Stimulated activated CD8-positive, alpha-beta memory T cell treated with anti-CD3 and anti-CD28 coated beads, Interleukin-12 subunit alpha, Interleukin-12 subunit beta, amount 100 ng/mL, for 24 hours (primary cell): ENCODE results near the gene DNAAF6.
"Not testable (repeated sequence)": the region's sequence is repeated elsewhere in the genome, so short reads cannot be mapped to it uniquely, and the experiment has no call there.

Experiments used
- DNase-seq: peaks from one replicate; pipeline ENCODE4 v3.0.0-alpha.2; 2020; ENCODE audit errors: extremely low read depth

DNAAF6 gene

DNA sequence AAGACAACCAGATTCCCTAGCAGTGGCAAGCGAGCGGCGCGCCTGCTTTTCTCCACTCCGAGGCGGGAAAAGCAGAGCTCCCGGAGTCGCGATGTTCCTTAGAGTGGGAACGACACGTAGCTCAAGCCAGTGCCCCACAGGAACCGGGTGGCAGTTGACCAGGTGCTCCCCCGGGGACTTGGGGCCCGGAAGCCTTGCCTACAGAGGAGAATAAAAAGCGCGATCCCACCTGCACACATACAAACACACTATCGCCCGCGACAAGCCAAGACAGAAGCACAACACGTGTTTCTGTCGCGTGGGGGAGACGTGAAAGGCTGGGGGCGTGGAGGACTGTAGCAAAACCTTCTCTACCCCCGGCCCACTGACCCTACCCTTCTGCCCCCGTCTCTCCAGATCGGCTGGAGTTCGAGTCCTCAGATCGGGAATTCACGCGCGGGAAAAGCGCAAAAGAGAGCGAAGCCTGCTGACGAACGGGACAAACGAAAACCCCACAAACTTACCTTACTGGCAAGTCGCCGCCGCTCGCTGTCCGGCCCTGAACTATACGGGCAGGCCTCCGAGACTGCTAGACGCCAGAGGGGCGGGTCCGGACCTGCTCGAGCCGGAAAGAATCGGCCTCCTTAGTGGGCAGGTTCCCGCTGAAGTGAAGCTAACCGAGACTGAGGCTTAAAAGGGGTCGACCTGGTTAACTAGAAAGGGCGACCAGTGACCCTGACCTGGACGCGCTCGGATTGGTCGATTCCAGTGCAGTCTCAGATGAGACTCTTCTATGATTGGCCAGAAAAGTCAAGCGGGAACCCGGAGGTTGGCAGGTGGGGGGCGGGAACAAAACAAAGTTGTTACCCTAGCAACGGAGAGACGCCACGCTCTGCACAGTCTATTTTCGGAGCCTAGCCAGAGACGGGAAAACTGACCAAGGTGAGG lies at the start of gene DNAAF6, which contains the start of gene NUP62CL:
TSS of gene DNAAF6 (plus strand) at position 842 of the 927 bp plus-strand sequence. CDS start 6,265 bp downstream, outside the sequence.
TSS of gene NUP62CL (minus strand) at position 664 of the 927 bp plus-strand sequence. CDS start 31,287 bp downstream, outside the sequence.
- DNase-seq = peak; percentile 22

GRCh38 chrX:107157618-107158017 lies 48.8 kb upstream of the DNAAF6 start:
- DNase-seq = not testable (repeated sequence)

DNA sequence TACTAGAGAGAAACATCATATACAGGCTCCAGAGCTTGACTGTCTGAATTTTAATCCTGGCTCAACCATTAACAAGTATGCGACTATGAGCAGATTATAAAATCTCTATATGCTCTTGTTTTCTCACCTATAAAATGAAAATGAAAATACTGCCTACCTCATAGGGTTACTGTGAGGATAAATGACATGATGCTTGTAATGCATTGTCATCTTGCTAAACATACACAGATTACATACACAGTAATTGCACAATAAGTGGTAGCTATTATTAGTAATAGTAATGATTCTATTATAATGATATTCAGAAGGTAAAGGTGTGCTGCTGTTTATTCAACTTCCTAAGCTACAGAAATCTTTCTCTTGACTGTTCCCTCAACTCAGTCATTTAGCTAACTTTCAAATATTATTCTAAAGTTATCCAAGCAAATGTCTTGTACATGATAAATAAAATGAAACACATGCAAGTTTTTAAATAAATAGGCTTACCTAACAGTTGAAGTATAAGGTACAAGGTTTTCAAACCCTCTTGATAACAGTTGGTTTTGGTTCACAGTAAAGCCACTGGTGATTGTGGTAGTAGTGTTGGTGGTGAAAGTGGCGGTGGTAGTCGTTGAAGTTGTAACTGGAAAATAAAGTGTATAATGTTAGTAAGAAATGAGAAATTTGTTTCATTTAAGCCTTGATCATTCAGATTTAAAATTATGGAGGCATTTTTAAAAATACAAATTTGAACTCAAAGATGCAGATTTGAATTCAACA lies 39.1 kb upstream of the DNAAF6 start:
- DNase-seq = no peak

DNA sequence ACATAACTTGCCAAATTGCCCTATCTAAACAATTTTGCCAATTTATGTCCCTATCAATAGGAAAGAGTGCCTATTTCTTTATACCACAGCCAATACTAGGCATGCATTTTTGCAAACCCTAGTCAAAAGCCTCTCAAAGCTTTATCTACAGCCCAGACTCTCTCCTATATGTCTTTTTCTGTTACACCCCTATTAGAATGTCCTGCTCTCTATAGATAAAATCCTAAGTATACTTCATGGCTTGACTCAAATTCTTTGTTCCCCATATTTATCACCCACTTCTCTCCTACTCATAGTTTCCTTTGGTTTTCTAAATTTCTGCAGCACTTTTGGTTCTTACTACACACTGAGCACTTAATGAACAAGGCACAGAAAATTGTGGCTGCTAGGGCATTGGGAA lies 38.2 kb upstream of the DNAAF6 start:
- no peak for DNase-seq

- no peak for DNase-seq
These were observed 37.7 kb upstream of the DNAAF6 start for GRCh38 chrX:107168712-107169111.

DNA sequence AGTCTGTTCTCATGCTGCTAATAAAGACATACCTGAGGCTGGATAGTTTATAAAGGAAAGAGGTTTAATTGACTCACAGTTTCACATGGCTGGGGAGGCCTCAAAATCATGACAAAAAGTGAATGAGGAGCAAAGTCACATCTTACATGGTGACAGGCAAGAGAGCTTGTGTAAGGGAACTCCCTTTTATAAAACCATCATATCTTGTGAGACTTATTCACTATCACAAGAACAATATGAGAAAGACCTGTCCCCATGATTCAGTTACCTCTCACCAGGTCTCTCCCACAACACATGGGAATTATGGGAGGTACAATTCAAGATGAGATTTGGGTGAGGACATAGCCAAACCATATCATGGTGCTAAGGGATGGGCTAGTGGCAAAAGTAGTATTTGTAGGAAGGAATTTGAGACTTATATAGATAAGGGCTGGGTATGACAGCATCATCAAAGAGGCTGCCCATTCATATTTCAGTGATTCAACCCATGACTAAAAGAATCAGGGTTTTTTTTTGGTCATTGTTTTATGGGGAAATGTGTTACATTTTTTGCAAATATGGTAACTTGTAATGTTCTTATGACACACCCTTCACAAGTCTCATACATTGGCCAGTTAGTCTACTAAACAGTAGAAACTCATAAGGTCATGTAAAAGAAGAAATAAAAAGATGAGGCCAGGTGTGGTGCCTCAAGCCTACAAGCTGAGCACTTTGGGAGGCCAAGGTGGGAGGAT lies 34.9 kb upstream of the DNAAF6 start:
- no peak for DNase-seq

DNA sequence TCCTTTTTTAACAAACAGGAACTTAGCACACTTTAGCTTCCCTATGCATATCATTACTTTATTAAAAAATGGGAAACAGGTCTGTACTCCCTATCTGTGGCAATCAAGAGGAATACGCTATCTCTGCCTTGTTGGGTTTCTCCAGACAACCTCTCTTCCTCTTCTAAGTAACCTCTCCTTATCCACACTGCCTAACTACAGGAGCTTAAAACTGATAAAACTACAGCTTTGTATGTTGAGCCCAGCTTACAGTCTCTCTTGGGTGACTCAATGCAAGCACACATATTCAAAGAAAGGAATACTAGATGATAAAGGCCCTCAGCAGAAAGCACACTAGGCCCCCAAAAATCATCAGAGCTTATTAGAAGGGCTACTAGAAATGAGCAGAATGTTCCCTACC lies 9.1 kb upstream of the DNAAF6 start:
- no peak for DNase-seq

DNA sequence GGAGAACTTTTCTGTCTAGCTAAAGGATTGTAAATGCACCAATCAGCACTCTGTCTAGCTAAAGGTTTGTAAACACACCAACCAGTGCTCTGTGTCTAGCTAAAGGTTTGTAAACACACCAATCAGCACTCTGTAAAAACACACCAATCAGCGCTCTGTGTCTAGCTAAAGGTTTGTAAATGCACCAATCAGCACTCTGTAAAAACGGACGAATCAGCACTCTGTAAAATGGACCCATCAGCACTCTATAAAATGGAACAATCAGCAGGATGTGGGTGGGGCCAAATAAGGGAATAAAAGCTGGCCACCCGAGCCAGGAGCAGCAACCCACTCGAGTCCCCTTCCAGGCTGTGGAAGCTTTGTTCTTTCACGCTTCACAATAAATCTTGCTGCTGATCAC lies 8.3 kb upstream of the DNAAF6 start:
- not testable (repeated sequence) for DNase-seq

DNA sequence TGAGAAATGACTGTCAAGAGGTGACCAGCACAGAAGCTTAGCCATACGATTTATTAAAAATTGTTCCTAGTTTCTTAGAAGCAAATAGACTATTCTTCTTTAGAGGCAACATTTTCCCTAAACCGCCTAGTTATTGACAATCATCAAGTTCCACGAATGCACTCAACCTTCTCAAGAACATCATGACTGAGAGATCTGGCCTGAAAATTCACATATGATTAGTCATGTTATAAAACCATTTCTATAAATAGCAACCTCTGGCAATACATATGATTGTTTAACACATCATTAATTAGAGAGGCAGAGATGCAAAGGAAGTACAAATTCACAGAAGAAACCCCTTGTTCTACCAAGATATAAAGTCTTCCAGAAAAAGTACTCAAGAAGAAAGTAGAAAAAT lies 6.9 kb upstream of the DNAAF6 start:
- DNase-seq = no peak

DNA sequence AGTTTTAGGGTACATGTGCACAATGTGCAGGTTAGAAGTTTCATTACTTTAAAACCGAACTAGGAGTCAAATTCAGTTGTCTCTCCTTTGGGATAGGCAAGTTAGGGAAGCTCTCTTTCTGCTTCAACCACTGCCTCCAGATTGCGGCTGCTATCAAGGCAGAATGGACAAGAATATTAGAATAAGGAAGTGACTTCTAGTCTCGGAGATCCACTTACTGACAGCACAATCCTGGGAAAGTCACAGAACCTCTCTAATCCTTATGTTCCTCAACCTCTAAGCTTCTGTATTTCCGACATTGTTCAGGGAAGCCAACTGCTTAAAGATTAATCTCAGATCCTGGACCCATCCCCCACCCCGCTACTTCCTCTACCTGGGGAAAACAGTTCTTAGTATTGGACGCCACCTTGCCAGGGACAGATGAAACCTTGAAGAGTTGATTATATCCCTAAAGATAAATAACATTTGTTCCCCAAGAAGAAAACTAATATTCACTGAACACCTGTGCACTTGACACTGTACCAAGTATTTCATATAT lies 2.3 kb upstream of the DNAAF6 start:
- DNase-seq = no peak

DNA sequence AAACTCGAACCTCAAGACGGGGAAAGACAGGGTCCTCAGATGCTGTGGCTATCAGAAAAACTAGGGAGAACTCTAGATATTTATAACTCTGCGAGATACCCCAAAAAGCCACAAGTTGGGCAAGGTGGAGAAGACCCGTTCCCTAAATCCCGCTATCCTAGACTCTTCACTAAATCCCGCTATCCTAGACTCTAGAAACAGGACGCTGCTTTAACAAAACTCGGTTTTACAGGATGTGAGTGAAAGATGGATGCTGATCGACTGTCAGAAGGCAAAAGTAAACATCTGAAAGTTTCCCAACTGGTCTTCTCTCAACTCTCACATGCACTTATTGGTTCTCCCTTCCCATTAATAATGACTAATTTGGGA lies 270 bp downstream of the DNAAF6 start:
- no peak for DNase-seq

GRCh38 chrX:107207089-107207488 lies 678 bp downstream of the DNAAF6 start:
- no peak for DNase-seq

GRCh38 chrX:107207943-107208342 lies 1.5 kb downstream of the DNAAF6 start:
- DNase-seq = no peak

DNA sequence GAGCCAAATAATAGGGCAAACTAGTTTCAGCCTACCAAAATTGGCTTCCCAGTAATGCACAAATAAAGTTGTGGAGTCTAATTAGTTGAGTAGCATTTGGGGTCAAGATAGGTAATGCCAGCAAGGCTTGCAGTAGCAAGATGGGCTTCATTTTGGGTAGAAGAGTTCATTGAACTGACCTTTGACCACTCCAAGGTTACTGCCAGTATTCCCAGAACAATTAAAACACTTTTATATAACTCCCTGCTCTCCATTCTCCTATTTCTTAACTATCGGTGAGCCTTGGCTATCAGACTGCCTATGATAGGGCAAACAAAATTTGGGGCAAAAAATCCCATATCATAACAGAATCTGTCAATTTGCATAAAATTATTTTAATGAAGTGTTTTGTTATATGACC lies 7.1 kb downstream of the DNAAF6 start:
- no peak for DNase-seq

DNA sequence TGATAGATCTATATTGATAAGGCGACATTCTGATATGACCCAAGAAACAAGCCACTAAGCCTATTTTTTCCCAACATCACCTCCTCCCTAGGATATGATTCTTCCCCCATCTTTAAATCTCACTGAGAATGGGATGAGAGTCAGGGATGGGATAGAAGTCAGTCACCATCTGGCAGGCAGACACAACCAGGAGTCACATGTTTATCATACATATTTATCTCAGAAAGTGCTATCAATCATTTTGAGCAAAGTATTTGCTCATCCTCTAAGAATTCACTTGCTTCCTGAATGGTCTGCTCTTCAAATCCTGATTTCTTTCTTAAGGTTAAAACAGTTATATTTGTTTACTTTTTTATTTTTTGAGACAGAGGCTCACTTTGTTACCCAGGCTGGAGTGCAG lies 20.3 kb downstream of the DNAAF6 start:
- no peak for DNase-seq

DNA sequence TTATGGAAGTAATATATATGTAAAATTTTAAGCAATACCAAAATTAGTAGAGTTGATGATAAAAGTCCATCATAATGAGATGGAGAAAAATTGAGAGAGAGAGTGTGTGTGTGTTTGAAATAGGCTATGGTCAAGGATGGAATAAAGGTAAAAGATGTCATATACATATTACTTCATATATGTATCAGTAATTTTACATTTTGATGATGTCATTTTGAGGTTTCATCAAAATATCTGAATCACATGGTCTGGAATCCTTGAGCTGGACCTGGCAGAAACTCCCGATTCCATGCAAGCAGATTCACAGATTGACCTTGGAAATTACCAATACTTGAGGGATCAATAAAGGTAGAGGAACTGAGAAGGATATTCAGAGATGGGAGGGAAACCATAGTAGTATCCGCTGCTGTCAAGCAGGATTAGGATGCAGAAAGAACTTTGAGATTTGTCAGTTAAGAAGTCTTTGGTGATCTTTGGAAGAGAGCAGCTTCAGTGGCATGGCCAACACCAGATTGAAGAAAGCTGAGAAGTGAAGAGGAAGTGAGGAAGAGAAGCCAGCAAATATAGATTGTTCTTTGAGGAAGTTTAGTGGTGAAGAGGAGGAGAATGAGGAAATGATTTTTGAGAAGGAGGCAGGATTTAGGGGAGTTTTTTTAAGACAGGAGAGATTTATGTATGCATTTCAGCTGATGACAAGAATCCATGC lies 21.5 kb downstream of the DNAAF6 start:
- DNase-seq = no peak

DNA sequence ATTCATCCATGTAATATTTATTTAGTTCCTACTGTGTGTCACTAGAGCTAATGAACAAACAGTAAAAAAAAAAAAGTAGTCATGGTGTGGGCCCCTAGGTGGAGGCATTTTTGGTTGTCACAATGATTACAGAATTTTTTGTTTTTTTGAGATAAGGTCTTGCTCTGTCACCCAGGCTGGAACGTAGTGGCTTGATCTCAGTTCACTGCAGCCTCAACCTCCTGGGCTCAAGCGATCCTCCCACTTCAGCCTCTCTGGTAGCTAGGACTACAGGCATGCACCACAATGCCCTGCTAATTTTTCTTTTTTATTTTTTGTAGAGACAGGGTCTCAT lies 22.0 kb downstream of the DNAAF6 start:
- no peak for DNase-seq

DNA sequence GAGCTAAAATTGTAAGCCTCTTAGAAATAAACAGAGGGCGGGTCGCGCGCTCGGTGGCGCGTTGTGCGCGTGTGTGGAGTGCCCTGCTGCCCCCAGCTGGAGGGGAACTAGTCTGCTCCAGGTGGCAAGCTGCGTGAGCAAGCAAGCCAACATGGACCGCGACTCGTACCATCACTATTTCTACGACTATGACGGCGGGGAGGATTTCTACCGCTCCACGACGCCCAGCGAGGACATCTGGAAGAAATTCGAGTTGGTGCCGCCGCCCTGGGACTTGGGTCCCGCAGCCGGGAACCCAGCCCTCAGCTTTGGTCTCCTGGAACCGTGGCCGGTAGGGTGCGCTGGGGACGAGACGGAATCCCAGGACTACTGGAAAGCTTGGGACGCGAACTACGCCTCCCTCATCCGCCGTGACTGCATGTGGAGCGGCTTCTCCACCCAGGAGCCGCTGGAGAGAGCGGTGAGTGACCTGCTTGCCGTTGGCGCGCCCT lies 66.1 kb downstream of the DNAAF6 start:
- DNase-seq = no peak

- DNase-seq = no peak
These were observed 67.4 kb downstream of the DNAAF6 start for GRCh38 chrX:107273795-107274194.

GRCh38 chrX:107288676-107289075 lies 82.3 kb downstream of the DNAAF6 start:
- no peak for DNase-seq

DNA sequence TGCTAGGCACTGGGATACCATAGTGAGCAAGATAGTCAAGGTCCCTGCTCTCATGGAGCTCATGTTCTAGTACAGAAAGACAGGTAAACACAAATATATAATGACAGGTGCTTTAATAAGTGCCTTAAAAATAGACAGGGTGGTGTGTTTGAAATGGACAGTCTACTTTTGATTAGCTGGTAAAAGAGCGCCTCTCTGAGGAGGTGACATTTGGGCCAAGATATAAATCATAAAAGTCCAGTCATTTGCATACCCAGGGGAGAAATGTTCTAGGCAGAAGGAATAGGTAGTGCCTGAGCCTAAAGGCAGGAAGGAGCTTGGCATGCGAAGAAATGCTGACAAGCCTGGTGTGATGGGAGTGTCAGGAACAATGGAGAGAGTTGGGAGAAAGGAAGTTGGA lies 83.6 kb downstream of the DNAAF6 start:
- DNase-seq = no peak
